Measurements from ENCODE around the gene CIAO3.
A peak's percentile ranks its signal among the peaks of the same experiment; 100 is the strongest.
"Not testable (repeated sequence)": the region's sequence is repeated elsewhere in the genome, so short reads cannot be mapped to it uniquely, and the experiment has no call there.

CIAO3 gene

GRCh38 chr16:721765-722540, 18.8 kb downstream of the CIAO3 start:
- no peak for DNase-seq

- peak; percentile 87 for DNase-seq
Measured at GRCh38 chr16:720990-721764, 19.6 kb downstream of the CIAO3 start, which contains the start of gene ANTKMT. Gene ANTKMT, plus strand, starts transcription at chr16:721146. Its CDS starts 129 bp downstream, at chr16:721275.

DNA sequence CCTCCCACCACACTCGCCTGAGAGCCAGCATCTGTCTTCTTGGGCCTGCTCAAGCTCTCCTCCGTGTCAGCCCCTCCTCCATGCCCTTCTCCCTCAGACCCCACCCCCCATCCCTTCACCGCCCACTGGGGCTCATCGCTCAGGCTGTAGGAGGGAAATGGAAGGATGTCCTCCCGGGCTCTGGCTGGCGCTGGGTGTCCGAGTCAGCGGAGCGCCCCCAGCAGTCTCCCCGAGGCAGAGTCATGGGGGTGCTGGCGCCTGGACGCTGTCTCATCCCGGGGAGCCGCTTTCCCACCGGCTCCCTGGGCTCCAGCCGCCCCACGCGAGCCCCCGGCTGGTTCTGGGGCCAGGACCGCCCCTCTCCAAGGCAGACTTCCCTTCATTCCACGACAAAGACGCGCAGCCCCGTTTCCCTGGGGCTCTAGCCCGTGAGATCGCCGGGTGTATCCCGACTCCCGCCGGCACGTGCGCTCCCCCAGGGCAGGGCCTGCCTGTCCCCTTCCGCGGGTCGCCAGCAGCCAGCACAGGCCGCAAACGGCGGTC, 20.3 kb downstream of the CIAO3 start:
- peak; percentile 86 for DNase-seq

DNA sequence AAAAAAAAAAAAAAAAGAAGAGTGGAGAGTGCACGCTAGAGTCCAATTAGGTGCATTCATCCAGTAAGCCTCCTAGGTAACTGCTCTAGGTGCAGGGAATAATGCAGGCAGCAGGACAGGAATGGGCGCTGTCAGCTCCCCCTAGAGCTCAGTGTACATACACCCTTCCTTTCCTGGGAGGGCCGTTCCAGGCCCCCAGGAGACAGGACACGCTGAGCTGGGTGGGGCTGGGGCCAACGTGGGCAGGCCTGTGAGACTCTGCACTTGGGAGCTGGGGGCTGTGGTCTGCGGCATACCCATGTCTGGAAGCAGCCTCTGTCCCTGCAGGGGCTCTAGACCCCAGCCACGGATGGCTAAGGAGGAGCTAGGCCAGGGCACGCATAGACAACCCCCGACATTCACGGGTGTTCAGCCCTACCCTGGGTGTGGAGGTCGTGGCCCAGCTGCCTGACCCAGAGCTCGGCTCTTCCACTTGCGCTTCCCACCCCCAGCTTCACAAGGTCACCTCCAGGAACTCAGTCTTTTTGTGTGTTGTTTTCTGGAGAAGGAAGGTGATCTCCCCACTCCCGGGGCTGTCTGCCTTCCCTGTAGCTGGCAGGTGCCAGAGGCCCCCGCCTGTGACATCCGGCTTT, 20.9 kb downstream of the CIAO3 start:
- DNase-seq, result peak; percentile 81

- DNase-seq, result no peak
Measured at GRCh38 chr16:718922-719321, 21.9 kb downstream of the CIAO3 start.

GRCh38 chr16:718389-718788, 22.4 kb downstream of the CIAO3 start:
- no peak for DNase-seq

DNA sequence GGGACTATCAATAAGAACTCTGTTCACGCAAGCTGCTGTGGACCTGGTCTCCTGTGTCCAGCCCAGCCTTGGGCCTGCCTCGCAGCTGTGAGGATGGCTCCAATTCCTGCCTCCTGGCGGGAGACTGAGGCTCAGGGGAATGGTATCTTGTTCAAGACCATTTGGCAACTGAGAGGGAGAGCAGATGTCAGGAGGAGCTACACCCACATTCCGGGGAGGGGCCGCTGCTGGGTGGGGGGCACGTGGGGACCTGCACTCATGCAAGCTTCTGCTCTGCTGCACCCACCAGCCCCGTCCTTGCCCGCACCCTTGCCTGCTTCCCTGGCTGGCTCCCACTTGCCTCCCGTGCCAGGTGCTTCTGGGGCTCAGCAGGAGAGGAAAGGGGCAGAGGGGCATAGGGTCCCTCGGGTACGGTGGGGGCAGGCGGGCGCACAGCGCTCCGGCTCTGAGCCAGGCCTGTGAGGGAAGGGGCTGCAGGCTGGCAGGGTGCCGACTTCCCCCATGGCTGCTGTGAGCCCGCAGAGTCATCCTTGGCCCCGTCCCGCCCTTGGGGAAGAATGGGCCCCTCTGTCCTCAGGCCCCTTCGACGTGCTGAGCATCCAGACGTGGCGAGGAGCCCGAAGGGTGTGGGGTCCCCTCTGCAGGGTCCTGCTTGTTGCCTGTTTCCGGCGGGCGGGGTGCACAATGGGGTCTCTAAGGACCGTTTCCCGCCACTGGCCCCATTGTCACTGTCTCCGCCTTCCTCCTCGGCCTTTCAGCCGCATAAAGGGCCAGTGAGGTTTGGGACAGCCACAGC, 23.1 kb downstream of the CIAO3 start:
- DNase-seq, result peak; percentile 69

DNA sequence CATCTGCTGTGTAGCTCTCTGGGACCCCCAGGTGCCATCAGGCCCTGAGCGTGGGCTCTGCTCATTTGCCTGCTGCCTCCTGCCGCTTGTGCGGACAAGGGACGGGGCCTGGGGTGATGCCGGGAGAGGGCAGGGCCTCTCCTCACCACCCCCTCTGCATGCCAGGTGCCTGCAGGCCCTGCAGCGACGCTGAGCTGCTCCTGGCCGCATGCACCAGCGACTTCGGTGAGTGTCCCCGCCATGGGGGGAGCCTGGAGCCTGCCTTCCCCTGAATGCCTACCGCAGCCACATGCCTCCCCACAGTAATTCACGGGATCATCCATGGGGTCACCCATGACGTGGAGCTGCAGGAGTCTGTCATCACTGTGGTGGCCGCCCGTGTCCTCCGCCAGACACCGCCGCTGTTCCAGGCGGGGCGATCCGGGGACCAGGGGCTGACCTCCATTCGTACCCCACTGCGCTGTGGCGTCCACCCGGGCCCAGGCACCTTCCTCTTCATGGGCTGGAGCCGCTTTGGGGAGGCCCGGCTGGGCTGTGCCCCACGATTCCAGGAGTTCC, 23.9 kb downstream of the CIAO3 start:
- DNase-seq, result peak; percentile 39

DNA sequence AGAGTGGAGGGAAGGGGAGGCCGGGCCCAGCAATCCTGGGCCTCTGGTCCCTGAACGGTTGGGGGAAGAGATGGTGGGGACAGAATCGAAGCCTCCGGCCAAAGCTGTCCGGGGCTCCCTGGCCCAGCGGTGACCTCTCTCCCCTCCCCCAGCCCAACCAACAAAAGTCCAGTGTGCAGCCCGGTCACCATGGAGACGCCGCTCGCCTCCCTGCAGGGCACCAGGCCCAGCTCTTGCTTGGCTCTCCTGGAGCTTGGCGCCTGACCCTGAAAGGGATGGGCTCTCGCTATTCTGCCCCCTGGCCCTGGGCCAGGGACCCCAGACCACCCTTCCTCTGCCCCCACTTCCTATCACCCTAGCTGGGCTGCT, 24.6 kb downstream of the CIAO3 start:
- DNase-seq, result no peak

- peak; percentile 21 for DNase-seq
Measured at GRCh38 chr16:715477-716199, 25.2 kb downstream of the CIAO3 start.

GRCh38 chr16:714558-715476, 26.0 kb downstream of the CIAO3 start, which contains the start of gene METRN:
Gene METRN, plus strand, starts transcription at chr16:715118. Its CDS starts 172 bp downstream, at chr16:715290.
- DNase-seq, result peak; percentile 82

DNA sequence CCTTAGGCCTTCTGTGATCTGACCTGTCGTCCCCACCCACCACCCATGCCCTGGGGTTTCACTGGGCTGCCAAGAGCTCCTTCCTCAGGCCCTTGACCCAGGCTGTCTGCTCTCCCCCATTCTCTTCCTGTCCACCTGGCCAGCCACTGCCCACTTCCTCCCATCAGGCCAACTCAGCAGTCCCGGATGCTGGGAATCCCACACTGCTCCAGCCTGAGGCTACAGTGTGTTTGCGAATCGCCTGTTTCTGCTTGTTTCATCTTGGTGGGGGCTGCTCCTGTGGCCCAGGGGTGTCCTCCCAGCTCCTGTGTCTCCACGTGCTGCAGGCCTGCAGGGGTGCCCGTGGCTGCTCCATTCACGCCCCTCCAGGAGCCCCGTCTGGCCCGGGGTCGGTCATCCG, 26.7 kb downstream of the CIAO3 start:
- no peak for DNase-seq

DNA sequence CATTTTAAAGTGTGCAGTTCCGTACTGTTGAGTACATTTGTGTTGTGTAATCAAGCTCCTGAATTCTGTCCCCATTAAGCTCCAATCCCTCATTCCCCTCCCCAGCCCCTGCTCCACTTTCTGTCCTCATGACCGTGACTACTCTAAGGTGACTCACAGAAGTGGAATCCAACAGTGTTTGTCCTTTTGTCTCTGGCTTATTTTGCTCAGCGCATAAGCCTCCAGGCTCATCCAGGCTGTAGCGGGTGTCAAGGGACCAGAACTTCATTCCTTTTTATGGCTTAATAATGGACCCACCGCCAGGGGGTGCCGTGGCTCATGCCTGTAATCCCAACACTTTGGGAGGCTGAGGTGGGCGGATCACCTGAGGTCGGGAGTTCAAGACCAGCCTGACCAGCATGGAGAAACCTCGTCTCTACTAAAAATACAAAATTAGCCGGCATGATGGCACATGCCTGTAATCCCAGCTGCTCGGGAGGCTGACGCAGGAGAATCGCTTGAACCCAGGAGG, 28.0 kb downstream of the CIAO3 start:
- DNase-seq, result not testable (repeated sequence)

DNA sequence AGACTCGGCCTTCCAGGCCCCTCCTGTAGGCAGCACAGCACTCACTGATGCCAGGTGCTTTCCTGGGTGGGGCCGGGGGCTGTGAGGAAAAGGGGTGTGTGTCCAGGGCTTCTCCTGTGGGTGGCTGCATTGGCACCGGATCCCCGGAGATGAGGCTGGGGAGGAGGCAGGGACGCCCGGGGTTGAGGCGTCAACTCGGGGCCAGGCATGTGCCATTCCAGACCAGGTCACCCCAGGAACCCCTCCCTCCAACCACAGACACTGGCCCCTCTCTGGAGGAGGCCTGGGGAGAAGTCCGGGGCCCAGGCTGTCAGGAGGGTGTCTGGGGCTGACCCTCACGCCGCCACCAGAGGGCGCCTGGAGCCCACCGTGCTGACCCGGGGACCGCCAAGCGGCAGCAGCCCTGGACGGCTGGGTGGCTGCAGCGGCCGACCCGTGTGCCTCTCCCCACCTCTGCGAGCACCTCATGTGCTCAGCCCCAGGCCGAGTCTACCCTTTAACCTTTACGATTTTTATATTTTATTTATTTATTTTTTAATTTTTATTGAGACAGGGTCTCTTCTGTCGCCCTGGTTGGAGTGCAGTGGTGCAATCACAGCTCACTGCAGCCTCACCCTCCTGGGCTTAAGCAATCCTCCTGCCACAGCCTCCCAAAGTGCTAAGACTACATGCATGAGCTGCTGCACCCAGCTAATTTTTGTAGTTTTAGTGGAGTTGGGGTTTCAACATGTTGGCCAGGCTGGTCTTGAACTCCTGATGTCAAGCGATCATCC, 29.1 kb downstream of the CIAO3 start:
- DNase-seq, result no peak

DNA sequence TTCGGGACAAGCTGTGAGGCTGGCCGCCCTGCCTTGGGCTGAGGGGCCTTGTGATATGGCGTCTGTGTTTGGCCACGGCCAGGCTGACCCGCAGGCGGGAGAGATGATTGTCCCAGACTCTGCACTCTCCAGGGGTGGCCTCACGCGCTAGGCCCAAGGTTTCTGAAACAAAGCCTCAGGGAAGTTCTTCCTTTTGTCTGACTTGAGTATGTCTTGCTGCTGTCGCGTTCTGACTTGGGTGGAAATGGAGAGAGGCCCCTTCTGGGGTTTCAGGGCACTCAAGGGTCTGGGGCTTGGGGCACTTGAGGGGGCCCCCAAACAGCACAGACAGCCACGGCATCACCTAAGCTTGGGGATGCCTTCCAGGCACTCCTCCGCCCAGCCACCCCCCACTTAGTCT, 29.7 kb downstream of the CIAO3 start:
- DNase-seq, result no peak

DNA sequence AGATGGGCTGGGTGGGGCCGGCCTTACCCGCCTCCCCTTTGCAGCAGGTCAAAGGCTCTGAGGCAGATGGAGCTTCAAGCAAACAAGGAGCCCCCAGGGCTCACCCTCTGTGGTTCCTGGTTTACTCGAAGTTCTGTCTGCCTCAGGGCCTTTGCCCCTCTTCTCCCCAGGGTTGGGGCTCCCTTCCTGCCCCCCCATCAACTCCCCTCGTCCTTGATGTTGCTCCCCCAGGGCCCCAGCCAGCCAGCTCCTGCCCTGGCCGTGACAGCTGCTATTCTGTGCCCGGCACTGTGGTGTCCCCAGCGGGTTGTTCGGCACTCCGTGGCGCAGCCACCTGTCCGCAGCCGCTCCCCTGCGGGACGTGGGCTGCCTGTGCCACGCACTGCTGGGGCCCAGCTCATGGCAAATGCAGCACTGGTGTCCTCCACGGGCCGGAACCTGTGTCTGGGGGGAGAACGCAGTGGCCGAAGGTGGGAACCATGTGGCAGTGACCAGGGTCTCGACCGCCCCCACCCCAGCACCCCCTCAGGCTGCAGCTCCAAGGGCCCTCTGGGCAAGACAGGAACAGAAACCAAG, 30.2 kb downstream of the CIAO3 start:
- DNase-seq, result no peak

GRCh38 chr16:709566-710499, 31.0 kb downstream of the CIAO3 start:
- peak; percentile 86 for DNase-seq

DNA sequence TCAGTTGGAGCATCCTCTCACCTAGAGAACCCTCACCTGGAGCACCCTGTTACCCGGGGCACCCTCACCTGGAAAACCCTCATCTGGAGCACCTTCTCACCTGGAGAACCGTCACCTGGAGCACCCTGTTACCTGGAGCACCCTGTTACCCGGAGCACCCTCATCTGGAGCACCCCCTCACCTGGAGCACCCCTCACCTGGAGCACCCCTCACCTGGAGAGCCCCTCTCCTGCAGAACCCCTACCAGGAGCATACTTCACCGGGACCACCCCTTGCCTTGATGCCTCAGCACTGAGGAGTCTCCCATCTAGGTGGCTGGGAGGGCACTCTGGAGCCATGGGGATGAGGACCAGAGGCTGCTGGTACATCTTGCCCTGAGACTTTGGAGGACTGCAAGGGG, 31.8 kb downstream of the CIAO3 start:
- DNase-seq, result no peak

All from NCI-H2171 (cell line).